ENCODE data around the gene TBC1D13.

- TF ChIP-seq, protein P1, sequence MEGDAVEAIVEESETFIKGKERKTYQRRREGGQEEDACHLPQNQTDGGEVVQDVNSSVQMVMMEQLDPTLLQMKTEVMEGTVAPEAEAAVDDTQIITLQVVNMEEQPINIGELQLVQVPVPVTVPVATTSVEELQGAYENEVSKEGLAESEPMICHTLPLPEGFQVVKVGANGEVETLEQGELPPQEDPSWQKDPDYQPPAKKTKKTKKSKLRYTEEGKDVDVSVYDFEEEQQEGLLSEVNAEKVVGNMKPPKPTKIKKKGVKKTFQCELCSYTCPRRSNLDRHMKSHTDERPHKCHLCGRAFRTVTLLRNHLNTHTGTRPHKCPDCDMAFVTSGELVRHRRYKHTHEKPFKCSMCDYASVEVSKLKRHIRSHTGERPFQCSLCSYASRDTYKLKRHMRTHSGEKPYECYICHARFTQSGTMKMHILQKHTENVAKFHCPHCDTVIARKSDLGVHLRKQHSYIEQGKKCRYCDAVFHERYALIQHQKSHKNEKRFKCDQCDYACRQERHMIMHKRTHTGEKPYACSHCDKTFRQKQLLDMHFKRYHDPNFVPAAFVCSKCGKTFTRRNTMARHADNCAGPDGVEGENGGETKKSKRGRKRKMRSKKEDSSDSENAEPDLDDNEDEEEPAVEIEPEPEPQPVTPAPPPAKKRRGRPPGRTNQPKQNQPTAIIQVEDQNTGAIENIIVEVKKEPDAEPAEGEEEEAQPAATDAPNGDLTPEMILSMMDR (conservative IDR thresholded peaks at IDR 0.05; ENCODE audit: low read depth in 2 of 2), result no peak
- TF ChIP-seq, protein P2, sequence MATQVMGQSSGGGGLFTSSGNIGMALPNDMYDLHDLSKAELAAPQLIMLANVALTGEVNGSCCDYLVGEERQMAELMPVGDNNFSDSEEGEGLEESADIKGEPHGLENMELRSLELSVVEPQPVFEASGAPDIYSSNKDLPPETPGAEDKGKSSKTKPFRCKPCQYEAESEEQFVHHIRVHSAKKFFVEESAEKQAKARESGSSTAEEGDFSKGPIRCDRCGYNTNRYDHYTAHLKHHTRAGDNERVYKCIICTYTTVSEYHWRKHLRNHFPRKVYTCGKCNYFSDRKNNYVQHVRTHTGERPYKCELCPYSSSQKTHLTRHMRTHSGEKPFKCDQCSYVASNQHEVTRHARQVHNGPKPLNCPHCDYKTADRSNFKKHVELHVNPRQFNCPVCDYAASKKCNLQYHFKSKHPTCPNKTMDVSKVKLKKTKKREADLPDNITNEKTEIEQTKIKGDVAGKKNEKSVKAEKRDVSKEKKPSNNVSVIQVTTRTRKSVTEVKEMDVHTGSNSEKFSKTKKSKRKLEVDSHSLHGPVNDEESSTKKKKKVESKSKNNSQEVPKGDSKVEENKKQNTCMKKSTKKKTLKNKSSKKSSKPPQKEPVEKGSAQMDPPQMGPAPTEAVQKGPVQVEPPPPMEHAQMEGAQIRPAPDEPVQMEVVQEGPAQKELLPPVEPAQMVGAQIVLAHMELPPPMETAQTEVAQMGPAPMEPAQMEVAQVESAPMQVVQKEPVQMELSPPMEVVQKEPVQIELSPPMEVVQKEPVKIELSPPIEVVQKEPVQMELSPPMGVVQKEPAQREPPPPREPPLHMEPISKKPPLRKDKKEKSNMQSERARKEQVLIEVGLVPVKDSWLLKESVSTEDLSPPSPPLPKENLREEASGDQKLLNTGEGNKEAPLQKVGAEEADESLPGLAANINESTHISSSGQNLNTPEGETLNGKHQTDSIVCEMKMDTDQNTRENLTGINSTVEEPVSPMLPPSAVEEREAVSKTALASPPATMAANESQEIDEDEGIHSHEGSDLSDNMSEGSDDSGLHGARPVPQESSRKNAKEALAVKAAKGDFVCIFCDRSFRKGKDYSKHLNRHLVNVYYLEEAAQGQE (IDR thresholded peaks at IDR 0.05; ENCODE audit: unreplicated experiment), result no peak
- TF ChIP-seq EZH2 (IDR thresholded peaks at IDR 0.05; ENCODE audit: low read depth, unreplicated experiment) (no peak), POLR2AphosphoS5 (IDR thresholded peaks at IDR 0.05; ENCODE audit: low read depth) (no peak), EZH2phosphoT487 (IDR thresholded peaks at IDR 0.05; ENCODE audit: unreplicated experiment) (no peak)
Measured at GRCh38 chr9:128840524-128840923, 53.5 kb downstream of the TBC1D13 start.
